SU-DHL-6 (cell line): ENCODE results near the gene ARF4.

ENCODE experiments used
- H2AFZ ChIP-seq: fragments of 200-600 bp; sonication (generic); 2 replicates; pipeline ENCODE4 v1.6.1; 2014; ENCODE audit warnings: low read depth, mild to moderate bottlenecking, moderate library complexity, mixed read lengths, antibody characterized with exemption, low read length; ENCODE audit not compliant: severe bottlenecking
- H3F3A ChIP-seq: fragments of 200-600 bp; shearing (Covaris generic); 2 replicates; pipeline ENCODE4 v1.6.0; 2016; ENCODE audit warnings: antibody characterized with exemption, mild to moderate bottlenecking; ENCODE audit not compliant: insufficient read depth
- H3K27ac ChIP-seq: fragments of 200-600 bp; sonication (generic); 2 replicates; pipeline ENCODE4 v1.5.1; 2016; ENCODE audit warnings: low read depth, mild to moderate bottlenecking, low read length, moderate library complexity, mixed read lengths
- H3K27me3 ChIP-seq: fragments of 200-600 bp; sonication (generic), shearing (Covaris generic); 2 replicates; pipeline ENCODE4 v1.6.0; 2014; ENCODE audit warnings: mild to moderate bottlenecking, low read length
- H3K36me3 ChIP-seq: fragments of 200-600 bp; sonication (generic); 2 replicates; pipeline ENCODE4 v1.6.1; 2014; ENCODE audit warnings: mild to moderate bottlenecking, low read length, mixed read lengths
- H3K4me2 ChIP-seq: fragments of 300-600, 200-600 bp; shearing (Covaris generic), sonication (generic); 2 replicates; pipeline ENCODE4 v1.6.0; 2014; ENCODE audit warnings: low read length, low read depth, mild to moderate bottlenecking; ENCODE audit not compliant: poor library complexity, severe bottlenecking
- H3K4me3 ChIP-seq: fragments of 200-600 bp; sonication (generic); 2 replicates; pipeline ENCODE4 v1.5.1; 2014; ENCODE audit warnings: antibody characterized with exemption, low read length, mild to moderate bottlenecking, mixed read lengths; ENCODE audit not compliant: insufficient read depth, poor library complexity, severe bottlenecking
- H3K79me2 ChIP-seq: fragments of 200-600 bp; sonication (generic); 2 replicates; pipeline ENCODE4 v1.6.1; 2014; ENCODE audit warnings: mild to moderate bottlenecking, low read length, moderate library complexity; ENCODE audit not compliant: insufficient read depth
- H3K9ac ChIP-seq: fragments of 200-600 bp; sonication (generic); 2 replicates; pipeline ENCODE4 v1.7.0; 2014; ENCODE audit warnings: mild to moderate bottlenecking, low read length
- H3K9me2 ChIP-seq: fragments of 200-600 bp; sonication (generic); replicated peaks from 2 replicates; pipeline ENCODE4 v1.6.1; 2014; ENCODE audit warnings: low read length; ENCODE audit not compliant: insufficient read depth
- H3K9me3 ChIP-seq: fragments of 200-600 bp; sonication (generic); 2 replicates; pipeline ENCODE4 v1.6.1; 2014; ENCODE audit warnings: low read length, mixed read lengths; ENCODE audit not compliant: insufficient read depth
- H4K20me1 ChIP-seq: fragments of 200-600 bp; sonication (generic); 2 replicates; pipeline ENCODE4 v1.6.1; 2014; ENCODE audit warnings: low read depth, mild to moderate bottlenecking, antibody characterized with exemption, low read length, moderate library complexity, mixed read lengths
- EZH2phosphoT487 ChIP-seq: fragments of 200-600 bp; sonication (generic), shearing (Covaris generic); conservative IDR thresholded peaks from 2 replicates; pipeline ENCODE4 v1.6.1; 2018; ENCODE audit warnings: mild to moderate bottlenecking, antibody characterized with exemption, low read length, moderate library complexity, mixed read lengths
- TF ChIP-seq, protein P1 (sequence below): fragments of 200-600 bp; sonication (generic); IDR thresholded peaks from one replicate; pipeline ENCODE4 v1.5.1; 2017; ENCODE audit warnings: antibody characterized with exemption, mild to moderate bottlenecking, low read length, moderate library complexity; ENCODE audit not compliant: insufficient read depth, poor library complexity, severe bottlenecking

The ARF4 gene

GRCh38 chr3:57555306-57555705, 41.8 kb downstream of the ARF4 start:
- H3K27me3 ChIP-seq, result no peaks in the 10 kb centered on the region
- H3K9me2 ChIP-seq, result no peaks in the 10 kb centered on the region
- H3K27ac ChIP-seq, result peak overlapping the region; percentile 83
- TF ChIP-seq EZH2phosphoT487, result no peak
- TF ChIP-seq, protein P1, sequence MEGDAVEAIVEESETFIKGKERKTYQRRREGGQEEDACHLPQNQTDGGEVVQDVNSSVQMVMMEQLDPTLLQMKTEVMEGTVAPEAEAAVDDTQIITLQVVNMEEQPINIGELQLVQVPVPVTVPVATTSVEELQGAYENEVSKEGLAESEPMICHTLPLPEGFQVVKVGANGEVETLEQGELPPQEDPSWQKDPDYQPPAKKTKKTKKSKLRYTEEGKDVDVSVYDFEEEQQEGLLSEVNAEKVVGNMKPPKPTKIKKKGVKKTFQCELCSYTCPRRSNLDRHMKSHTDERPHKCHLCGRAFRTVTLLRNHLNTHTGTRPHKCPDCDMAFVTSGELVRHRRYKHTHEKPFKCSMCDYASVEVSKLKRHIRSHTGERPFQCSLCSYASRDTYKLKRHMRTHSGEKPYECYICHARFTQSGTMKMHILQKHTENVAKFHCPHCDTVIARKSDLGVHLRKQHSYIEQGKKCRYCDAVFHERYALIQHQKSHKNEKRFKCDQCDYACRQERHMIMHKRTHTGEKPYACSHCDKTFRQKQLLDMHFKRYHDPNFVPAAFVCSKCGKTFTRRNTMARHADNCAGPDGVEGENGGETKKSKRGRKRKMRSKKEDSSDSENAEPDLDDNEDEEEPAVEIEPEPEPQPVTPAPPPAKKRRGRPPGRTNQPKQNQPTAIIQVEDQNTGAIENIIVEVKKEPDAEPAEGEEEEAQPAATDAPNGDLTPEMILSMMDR, result no peak
- H3K36me3 ChIP-seq, result peaks cover 7% of the 10 kb centered on the region; the same call in 1 of the 2 replicates
- H4K20me1 ChIP-seq, result peaks cover 4% of the 10 kb centered on the region; the same call in 1 of the 2 replicates
- H3K79me2 ChIP-seq, result peaks cover 40% of the 10 kb centered on the region
- peak overlapping the region; percentile 81 for H3K4me3 ChIP-seq
- peak overlapping the region; percentile 80 for H2AFZ ChIP-seq
- peak overlapping the region; percentile 84 for H3K9ac ChIP-seq
- peak overlapping the region; percentile 89 for H3K4me2 ChIP-seq
- H3K9me3 ChIP-seq, result no peaks in the 10 kb centered on the region
- no peaks in the 10 kb centered on the region for H3F3A ChIP-seq

DNA sequence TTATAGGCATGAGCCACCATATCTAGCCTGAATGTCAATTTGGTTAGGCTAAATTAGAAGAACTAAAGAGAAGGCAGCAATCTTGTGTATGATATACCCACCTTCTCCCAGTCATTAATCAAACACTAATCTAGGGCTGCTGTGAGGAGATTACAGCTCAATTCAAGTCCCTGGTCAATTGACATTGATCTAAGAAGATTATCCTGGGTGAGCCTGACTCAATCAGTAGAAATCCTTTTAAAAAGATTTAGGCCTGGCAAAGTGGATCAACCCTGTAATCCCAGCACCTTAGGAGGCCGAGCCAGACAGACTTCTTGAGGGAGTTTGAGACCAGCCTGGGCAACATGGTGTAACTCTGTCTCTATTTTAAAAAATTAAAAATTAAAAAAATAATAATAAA, 50.5 kb downstream of the ARF4 start:
- Histone ChIP-seq H3K36me3 (no peaks in the 10 kb centered on the region), H2AFZ (no peak overlapping the region), H4K20me1 (no peaks in the 10 kb centered on the region), H3F3A (0 out of 2 replicates have a peak, but pooled peaks cover 3% of the 10 kb centered on the region), H3K9ac (no peak overlapping the region), H3K79me2 (no peaks in the 10 kb centered on the region), H3K4me2 (no peak overlapping the region), H3K9me2 (no peaks in the 10 kb centered on the region), H3K27me3 (no peaks in the 10 kb centered on the region), H3K4me3 (no peak overlapping the region), H3K9me3 (no peaks in the 10 kb centered on the region), H3K27ac (no peak overlapping the region)
- no peak for TF ChIP-seq EZH2phosphoT487
- TF ChIP-seq, protein P1, result no peak

DNA sequence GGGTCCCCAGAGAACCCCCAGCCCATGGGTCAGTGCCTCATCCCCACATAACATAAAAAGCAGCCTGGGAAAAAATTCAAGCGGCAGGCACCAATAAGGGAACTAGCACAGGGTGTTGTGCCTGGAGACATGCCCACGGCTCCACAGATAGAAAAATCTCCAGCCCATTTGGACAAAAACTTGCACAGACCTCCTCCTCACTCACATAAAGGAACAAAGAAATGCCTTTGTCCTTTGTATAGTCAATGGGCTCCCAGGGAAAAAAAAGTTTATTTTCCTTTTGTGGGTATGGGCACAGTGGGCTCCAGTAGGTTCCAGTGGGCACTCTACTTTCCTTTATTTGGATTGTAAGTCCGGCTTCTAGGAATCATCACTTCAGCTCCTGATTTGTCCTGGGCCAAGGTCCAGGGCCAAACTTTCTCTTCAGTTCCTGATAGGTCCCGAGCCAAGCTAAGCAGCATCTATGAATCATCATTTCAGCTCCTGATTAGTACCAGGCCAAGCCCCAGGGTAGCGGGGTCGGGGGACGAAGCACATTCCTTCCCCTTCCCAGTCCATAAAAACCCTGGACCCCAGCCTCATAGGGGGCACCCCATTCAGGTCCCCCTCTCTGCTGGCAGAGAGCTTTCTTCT, 51.4 kb downstream of the ARF4 start:
- H4K20me1 ChIP-seq, result no peaks in the 10 kb centered on the region
- H3K27ac ChIP-seq, result no peak overlapping the region
- no peak overlapping the region for H3K9ac ChIP-seq
- no peak overlapping the region for H2AFZ ChIP-seq
- H3K4me3 ChIP-seq, result no peak overlapping the region
- no peaks in the 10 kb centered on the region for H3K27me3 ChIP-seq
- no peaks in the 10 kb centered on the region for H3K79me2 ChIP-seq
- H3K4me2 ChIP-seq, result no peak overlapping the region
- H3F3A ChIP-seq, result 0 out of 2 replicates have a peak, but pooled peaks cover 3% of the 10 kb centered on the region
- H3K9me3 ChIP-seq, result no peaks in the 10 kb centered on the region
- H3K9me2 ChIP-seq, result no peaks in the 10 kb centered on the region
- H3K36me3 ChIP-seq, result no peaks in the 10 kb centered on the region
- TF ChIP-seq, protein P1, result no peak
- TF ChIP-seq EZH2phosphoT487, result no peak
